Lower lobe of right lung (tissue), 2 donors: ENCODE measurements around the gene PYGO1. TPM values are rescaled to one million over a fixed set of nuclear protein-coding genes. Genes with fewer than 3 reads are reported as not detected.
A peak's percentile ranks its signal among the peaks of the same experiment; 100 is the strongest.
"Not testable (repeated sequence)": the region's sequence is repeated elsewhere in the genome, so short reads cannot be mapped to it uniquely, and the experiment has no call there.

ENCODE experiments used
- ATAC-seq, 2 donors: fragments of 200-7000 bp; cut with Tn5 transposase; one replicate each; pipeline ENCODE4 v1.9.1; 2020 to 2022; ENCODE audit warnings: mild to moderate bottlenecking in 2 of 2, moderate library complexity in 2 of 2
- DNase-seq: peaks from one replicate; pipeline ENCODE4 v3.0.0-alpha.2; 2020
- H3K27ac ChIP-seq: fragments of 200-600 bp; one replicate; pipeline ENCODE4 v1.8.0; 2022
- H3K27me3 ChIP-seq: fragments of 200-600 bp; one replicate; pipeline ENCODE4 v1.8.0; 2022; ENCODE audit warnings: low read depth
- H3K36me3 ChIP-seq: fragments of 200-600 bp; one replicate; pipeline ENCODE4 v1.8.0; 2022; ENCODE audit warnings: mild to moderate bottlenecking
- H3K4me1 ChIP-seq: fragments of 200-600 bp; one replicate; pipeline ENCODE4 v1.8.0; 2022
- H3K4me3 ChIP-seq: fragments of 200-600 bp; one replicate; pipeline ENCODE4 v1.8.0; 2022; ENCODE audit warnings: mild to moderate bottlenecking
- H3K9me3 ChIP-seq: fragments of 200-600 bp; one replicate; pipeline ENCODE4 v1.8.0; 2022
- CTCF ChIP-seq: fragments of 200-600 bp; IDR thresholded peaks from one replicate; pipeline ENCODE4 v1.8.0; 2022; ENCODE audit warnings: antibody characterized with exemption, mild to moderate bottlenecking
- intact Hi-C: fragments of 100-400 bp; cut with DNase I; formaldehyde crosslinking; loops from one replicate; pipeline ENCODE4 v1.11.0; 2022
- total RNA-seq: library from RNA; stranded (reverse); fragmentation: NEBNext Ultra II Directional; extraction: Animal tissue kit (Norgen Biotek cat#: 25700); gene quantifications from one replicate; pipeline ENCODE4 v1.2.1, GENCODE V29; 2021
- donor health status: DM: no; HTN: yes; CAD: no; lungs with severe emphysema.

The PYGO1 gene
- total RNA-seq, 1 donor from 2014 or later, result 8.7 TPM

- not testable (repeated sequence) for H3K4me1 ChIP-seq
- ATAC-seq, result peak; percentile 64 to 80
Observed at GRCh38 chr15:55513621-55514413, 74.3 kb downstream of the PYGO1 start.

GRCh38 chr15:55513152-55513551 lies 75.0 kb downstream of the PYGO1 start:
- intact Hi-C loops, result no loop called here
- Histone ChIP-seq H3K36me3 (no peaks in the 10 kb centered on the region), H3K4me1 (no peaks in the 10 kb centered on the region), H3K4me3 (peak overlapping the region; percentile 32), H3K27ac (peak overlapping the region; percentile 81), H3K27me3 (no peaks in the 10 kb centered on the region), H3K9me3 (no peaks in the 10 kb centered on the region)
- TF ChIP-seq CTCF, result no peak
- DNase-seq (no peak), ATAC-seq (peak; percentile 30 to 60)

More at GRCh38 chr15:55513621-55514413, 74.3 kb downstream of the PYGO1 start:
- H3K27me3 ChIP-seq, H3K9me3 ChIP-seq, H3K36me3 ChIP-seq, intact Hi-C loops, DNase-seq: not testable (repeated sequence)
- Histone ChIP-seq H3K4me3 (peak overlapping the region; percentile 32), H3K27ac (peak overlapping the region; percentile 81)
- peak; percentile 39 for TF ChIP-seq CTCF

- Histone ChIP-seq H3K4me1 (no peaks in the 10 kb centered on the region), H3K9me3 (no peaks in the 10 kb centered on the region), H3K36me3 (no peaks in the 10 kb centered on the region), H3K27me3 (no peaks in the 10 kb centered on the region), H3K4me3 (no peak overlapping the region), H3K27ac (no peak overlapping the region)
- ATAC-seq (no peak), DNase-seq (no peak)
- no peak for TF ChIP-seq CTCF
- intact Hi-C loops, result no loop called here
Observed at GRCh38 chr15:55507567-55507966, 80.6 kb downstream of the PYGO1 start.

- ATAC-seq, H3K27ac ChIP-seq, H3K27me3 ChIP-seq, H3K9me3 ChIP-seq, H3K4me3 ChIP-seq, H3K36me3 ChIP-seq, H3K4me1 ChIP-seq, DNase-seq, intact Hi-C loops: not testable (repeated sequence)
Observed at GRCh38 chr15:55505407-55505806, 82.7 kb downstream of the PYGO1 start.

GRCh38 chr15:55499151-55499550 lies 89.0 kb downstream of the PYGO1 start:
- ATAC-seq, result no peak
- Histone ChIP-seq H3K9me3 (no peaks in the 10 kb centered on the region), H3K4me3 (no peak overlapping the region), H3K4me1 (peaks cover 22% of the 10 kb centered on the region), H3K27me3 (no peaks in the 10 kb centered on the region), H3K36me3 (no peaks in the 10 kb centered on the region), H3K27ac (no peak overlapping the region)
- TF ChIP-seq CTCF, result no peak
- DNase-seq, result no peak
- intact Hi-C loops, result no loop called here

- Histone ChIP-seq H3K27ac (peak overlapping the region; percentile 64), H3K4me3 (peak overlapping the region; percentile 70), H3K4me1 (peaks cover 22% of the 10 kb centered on the region)
- H3K36me3 ChIP-seq, H3K9me3 ChIP-seq, intact Hi-C loops, H3K27me3 ChIP-seq: not testable (repeated sequence)
- DNase-seq, result peak; percentile 93
- ATAC-seq, result peak; percentile 98 to 100
Observed at GRCh38 chr15:55498109-55498938, 89.8 kb downstream of the PYGO1 start.
